T-cell (primary cell): ENCODE measurements around the gene RCBTB2. TPM values are rescaled to one million over a fixed set of nuclear protein-coding genes. Genes with fewer than 3 reads are reported as not detected.

ENCODE experiments used
- ATAC-seq, 4 experiments: fragments of 200-7000 bp in 3 of 4; fragments of 150-1000 bp in 1 of 4; cut with Tn5 transposase; replicated peaks in 1 of 4; 1 replicate in 3 of 4; 2 replicates in 1 of 4; pipeline ENCODE4 v1.10.0; 2021; ENCODE audit warnings: moderate library complexity in 3 of 4, mild to moderate bottlenecking in 2 of 4, moderate number of reproducible peaks in 1 of 4
- CTCF ChIA-PET, 2 donors: fragments of 300-600 bp; sonication (Branson Sonifier 250); formaldehyde crosslinking; loops; one replicate each; lab custom pipeline; 2022; ENCODE audit warnings: antibody characterized with exemption in 2 of 2; lab: Charles Lee
- POLR2A ChIA-PET, 2 donors: fragments of 300-600 bp; sonication (Branson Sonifier 250); formaldehyde crosslinking; loops; one replicate each; lab custom pipeline; 2022; ENCODE audit warnings: antibody characterized with exemption in 2 of 2; lab: Charles Lee
- DNase-seq, 35 experiments: peaks; one replicate each; pipeline versions ENCODE4 v3.0.0 to v3.0.0-alpha.2; 2013 to 2023
- H3K27ac ChIP-seq: one replicate; pipeline ENCODE4 v1.5.1; 2013; ENCODE audit warnings: low read length
- H3K27me3 ChIP-seq, 2 experiments: replicated peaks in 1 of 2; 1 replicate in 1 of 2; 2 replicates in 1 of 2; pipeline versions ENCODE4 v1.6.1 to v1.7.0; 2013; ENCODE audit warnings: low read length in 1 of 2, mixed read lengths in 1 of 2; ENCODE audit not compliant: control insufficient read depth in 2 of 2, insufficient read depth in 2 of 2; ENCODE audit errors: extremely low read depth in 1 of 2
- H3K36me3 ChIP-seq, 2 donors: 1 replicate in 1 of 2; 2 replicates in 1 of 2; pipeline versions ENCODE4 v1.6.1 to v1.7.0; 2013; ENCODE audit warnings: low read length in 1 of 2; ENCODE audit not compliant: control insufficient read depth in 2 of 2, insufficient read depth in 1 of 2; ENCODE audit errors: extremely low read depth in 1 of 2
- H3K4me1 ChIP-seq, 2 experiments: 1 replicate in 1 of 2; 2 replicates in 1 of 2; pipeline versions ENCODE4 v1.6.1 to v1.7.0; 2013; ENCODE audit warnings: low read length in 2 of 2, mixed read lengths in 1 of 2; ENCODE audit not compliant: insufficient read depth in 2 of 2, control insufficient read depth in 1 of 2; ENCODE audit errors: extremely low read depth in 1 of 2
- H3K4me3 ChIP-seq, 2 donors: 1 replicate in 1 of 2; 2 replicates in 1 of 2; pipeline versions ENCODE4 v1.5.1 to v1.7.0; 2013; ENCODE audit warnings: mild to moderate bottlenecking in 2 of 2, low read length in 1 of 2, moderate library complexity in 1 of 2; ENCODE audit not compliant: control insufficient read depth in 1 of 2; ENCODE audit errors: extremely low read depth in 1 of 2
- H3K9me3 ChIP-seq: 2 replicates; pipeline ENCODE4 v1.7.0; 2013
- H3K27ac Mint-ChIP-seq, 2 donors: one replicate each; pipeline ENCODE4 v1.8.0; 2020 to 2021; ENCODE audit warnings: mild to moderate bottlenecking in 2 of 2, mixed read lengths in 2 of 2
- H3K27me3 Mint-ChIP-seq, 2 donors: one replicate each; pipeline ENCODE4 v1.8.0; 2021 to 2022; ENCODE audit warnings: mixed read lengths in 2 of 2
- H3K36me3 Mint-ChIP-seq: one replicate; pipeline ENCODE4 v1.8.0; 2021; ENCODE audit warnings: mixed read lengths
- H3K4me1 Mint-ChIP-seq, 3 donors: one replicate each; pipeline ENCODE4 v1.8.0; 2020 to 2022; ENCODE audit warnings: mixed read lengths in 3 of 3, mild to moderate bottlenecking in 1 of 3
- H3K4me3 Mint-ChIP-seq, 3 donors: one replicate each; pipeline ENCODE4 v1.8.0; 2020 to 2022; ENCODE audit warnings: mild to moderate bottlenecking in 3 of 3, mixed read lengths in 3 of 3, moderate library complexity in 3 of 3
- H3K9me3 Mint-ChIP-seq, 3 donors: one replicate each; pipeline ENCODE4 v1.8.0; 2020 to 2022; ENCODE audit warnings: mixed read lengths in 3 of 3
- WGBS: methylation state at CpG from one replicate; pipeline ENCODE4 v1.1.5; 2013; ENCODE audit warnings: missing lambda C conversion rate; ENCODE audit not compliant: insufficient coverage; 5-methylcytosine and 5-hydroxymethylcytosine counted together
- total RNA-seq, 35 experiments: library from RNA in 6 of 35; stranded (reverse) in 6 of 35; fragments of 120-200 nt in 1 of 35; gene quantifications; one replicate each; pipeline versions ENCODE4 v1.2.1 to v1.2.4 and lab custom pipeline; 2013 to 2026

The RCBTB2 gene
- total RNA-seq, 5 donors from 2014 or later (not counting 1 experiment from before 2014, with no cell fraction given), result 10.4 to 19.7 (median 16.2) TPM

DNA sequence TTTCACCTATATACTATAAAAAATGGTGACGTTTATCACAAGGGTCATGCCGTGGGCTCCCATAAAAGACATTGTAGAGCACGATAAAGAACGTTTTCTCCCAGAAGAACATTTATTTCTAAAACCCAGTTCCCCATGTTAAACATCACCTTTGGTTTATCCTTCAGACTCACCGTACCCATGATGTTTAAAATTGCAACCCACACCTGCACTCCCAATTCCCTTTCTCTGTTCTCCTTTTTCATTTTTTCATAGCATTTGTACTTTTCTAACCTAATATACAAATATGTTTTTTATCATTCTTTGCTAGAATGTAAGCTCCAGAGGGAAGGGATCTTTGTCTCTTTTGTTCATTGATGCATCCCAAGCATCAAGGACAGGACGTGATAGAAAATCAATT lies 2.0 kb downstream of the RCBTB2 start:
- H3K27ac Mint-ChIP-seq, result peak overlapping the region; percentile 99
- H3K9me3 Mint-ChIP-seq, result peaks cover 0 to 3% (median 0%) of the 10 kb centered on the region in 3 donors
- Histone ChIP-seq H3K9me3 (no peaks in the 10 kb centered on the region), H3K27ac (peak overlapping the region; percentile 97), H3K4me3 (no peak overlapping the region), H3K36me3 (no peaks in the 10 kb centered on the region), H3K27me3 (no peaks in the 10 kb centered on the region), H3K4me1 (peaks cover 13 to 29% of the 10 kb centered on the region in 2 experiments)
- ATAC-seq (no peak), DNase-seq (no peak)
- peak overlapping the region in 2 of 3 donors; percentile 92 to 93 for H3K4me3 Mint-ChIP-seq
- CTCF ChIA-PET, result interaction anchor here (0.6 kb wide), 2 partner anchors 54 to 71 kb away, joined by 3 read pairs; no protein-coding TSS in a partner anchor
- no peaks in the 10 kb centered on the region for H3K27me3 Mint-ChIP-seq
- peaks cover 24 to 44% (median 26%) of the 10 kb centered on the region in 3 donors for H3K4me1 Mint-ChIP-seq
- H3K36me3 Mint-ChIP-seq, result peaks cover 2% of the 10 kb centered on the region
- 100% methylated on average over 3 of the region's 6 CpGs for WGBS
- POLR2A ChIA-PET, result interaction anchor here (0.5 to 0.6 kb wide), 4 partner anchors 16 to 718 kb away, joined by 3 to 4 read pairs (median 3); no protein-coding TSS in a partner anchor

DNA sequence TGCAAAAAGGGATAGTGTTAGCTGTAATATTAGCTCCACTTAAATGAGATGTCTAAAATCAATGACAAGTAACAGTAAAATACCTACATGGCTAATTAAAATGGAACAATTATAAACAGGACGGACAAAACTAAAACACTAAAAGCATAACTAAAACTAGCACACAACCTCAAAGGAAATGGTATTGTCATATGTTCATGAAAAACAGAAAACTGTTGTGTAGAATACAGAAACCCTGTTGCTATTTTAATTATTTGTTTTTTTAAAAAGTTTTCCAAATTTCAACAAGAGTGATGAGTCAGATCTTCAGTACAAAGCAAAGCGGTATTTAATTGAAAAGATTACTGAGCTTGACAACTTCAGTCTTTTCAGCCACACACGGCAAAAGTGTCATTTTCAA lies 4.2 kb downstream of the RCBTB2 start:
- POLR2A ChIA-PET, result interaction anchor here in 1 of 2 donors (1.0 kb wide), 1 partner anchor 23 kb away, joined by 5 read pairs; no protein-coding TSS in a partner anchor
- H3K9me3 Mint-ChIP-seq, result no peaks in the 10 kb centered on the region
- peaks cover 9 to 29% of the 10 kb centered on the region in 2 experiments for H3K4me1 ChIP-seq
- no peaks in the 10 kb centered on the region for H3K27me3 Mint-ChIP-seq
- H3K4me3 ChIP-seq, result no peak overlapping the region
- no peaks in the 10 kb centered on the region for H3K36me3 ChIP-seq
- peak overlapping the region; percentile 30 for H3K27ac ChIP-seq
- CTCF ChIA-PET, result interaction anchor here in 1 of 2 donors (1.5 kb wide), 1 partner anchor 51 kb away, joined by 8 read pairs; no protein-coding TSS in a partner anchor
- H3K36me3 Mint-ChIP-seq, result peaks cover 2% of the 10 kb centered on the region
- H3K27ac Mint-ChIP-seq, result no peak overlapping the region
- ATAC-seq (no peak), DNase-seq (no peak)
- no CpG with 5 or more reads among the region's 3 CpGs for WGBS
- peaks cover 22 to 47% (median 28%) of the 10 kb centered on the region in 3 donors for H3K4me1 Mint-ChIP-seq
- no peaks in the 10 kb centered on the region for H3K9me3 ChIP-seq
- no peaks in the 10 kb centered on the region for H3K27me3 ChIP-seq
- no peak overlapping the region for H3K4me3 Mint-ChIP-seq

DNA sequence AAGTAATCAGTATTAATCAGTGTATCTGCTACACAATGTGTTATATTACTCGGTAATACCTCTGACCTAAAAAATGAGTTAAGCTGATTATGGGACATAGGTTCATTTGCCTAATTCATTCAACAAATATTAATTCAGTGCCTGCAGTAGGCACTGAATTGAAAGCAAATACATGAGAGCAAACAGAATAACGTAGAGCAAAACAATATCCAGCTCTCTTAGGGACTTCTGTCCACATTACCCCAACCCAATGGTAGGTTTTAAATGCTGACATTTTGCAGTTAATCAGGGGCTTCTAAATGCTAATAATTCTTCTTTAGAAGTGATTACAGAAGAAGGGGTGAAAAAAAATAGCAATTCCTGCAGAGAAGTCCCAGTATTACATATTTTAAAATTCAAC lies 4.9 kb downstream of the RCBTB2 start:
- H3K9me3 ChIP-seq, result no peaks in the 10 kb centered on the region
- Mint-ChIP-seq H3K27ac (no peak overlapping the region), H3K27me3 (no peaks in the 10 kb centered on the region), H3K36me3 (peaks cover 2% of the 10 kb centered on the region), H3K4me3 (no peak overlapping the region), H3K9me3 (no peaks in the 10 kb centered on the region), H3K4me1 (peaks cover 16 to 41% (median 23%) of the 10 kb centered on the region in 3 donors)
- H3K36me3 ChIP-seq, result no peaks in the 10 kb centered on the region
- DNase-seq (no peak), ATAC-seq (no peak)
- WGBS, result no CpG with 5 or more reads among the region's 2 CpGs
- ChIA-PET POLR2A (no interaction called here), CTCF (interaction anchor here in 1 of 2 donors (1.0 to 1.8 kb wide), 3 partner anchors 43 to 193 kb away, joined by 3 to 8 read pairs (median 4); no protein-coding TSS in a partner anchor)
- H3K4me1 ChIP-seq, result peaks cover 3 to 22% of the 10 kb centered on the region in 2 experiments
- peak overlapping the region; percentile 30 for H3K27ac ChIP-seq
- no peak overlapping the region for H3K4me3 ChIP-seq
- H3K27me3 ChIP-seq, result no peaks in the 10 kb centered on the region

DNA sequence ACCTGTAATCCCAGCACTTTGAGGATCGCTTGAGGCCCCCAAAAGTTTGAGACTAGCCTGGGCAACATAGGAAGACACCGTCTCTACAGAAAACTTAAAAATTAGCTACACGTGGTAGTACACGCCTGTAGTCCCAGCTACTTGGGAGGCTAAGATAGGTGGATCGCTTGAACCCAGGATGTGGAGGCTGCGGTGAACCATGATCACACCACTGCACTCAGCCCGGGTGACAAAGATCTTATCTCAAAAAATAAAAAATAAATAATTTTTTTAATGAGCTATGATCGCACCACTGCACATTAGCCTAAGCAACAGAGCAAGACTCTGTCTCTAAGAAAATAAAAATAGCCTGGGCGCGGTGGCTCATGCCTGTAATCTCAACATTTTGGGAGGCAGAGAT lies 6.6 kb downstream of the RCBTB2 start:
- Mint-ChIP-seq H3K9me3 (no peaks in the 10 kb centered on the region), H3K4me1 (peaks cover 11 to 34% (median 16%) of the 10 kb centered on the region in 3 donors), H3K27ac (no peak overlapping the region), H3K4me3 (no peak overlapping the region), H3K27me3 (no peaks in the 10 kb centered on the region), H3K36me3 (peaks cover 7% of the 10 kb centered on the region)
- peak overlapping the region; percentile 1 for H3K27ac ChIP-seq
- 80% methylated on average over 4 of the region's 10 CpGs for WGBS
- peak in 9 of 35 experiments; percentile 8 to 56 (median 31) for DNase-seq
- no peaks in the 10 kb centered on the region for H3K36me3 ChIP-seq
- no peaks in the 10 kb centered on the region for H3K9me3 ChIP-seq
- CTCF ChIA-PET, result interaction anchor here in 1 of 2 donors (0.6 to 1.8 kb wide), 4 partner anchors 8 to 192 kb away, joined by 3 to 5 read pairs (median 4); no protein-coding TSS in a partner anchor
- no peak overlapping the region for H3K4me3 ChIP-seq
- H3K4me1 ChIP-seq, result peaks cover 0 to 9% of the 10 kb centered on the region in 2 experiments
- POLR2A ChIA-PET, result interaction anchor here (0.6 kb wide), 5 partner anchors 37 to 416 kb away, joined by 3 read pairs; no protein-coding TSS in a partner anchor
- ATAC-seq, result peak in 1 of 4 experiments; percentile 64
- no peaks in the 10 kb centered on the region for H3K27me3 ChIP-seq

DNA sequence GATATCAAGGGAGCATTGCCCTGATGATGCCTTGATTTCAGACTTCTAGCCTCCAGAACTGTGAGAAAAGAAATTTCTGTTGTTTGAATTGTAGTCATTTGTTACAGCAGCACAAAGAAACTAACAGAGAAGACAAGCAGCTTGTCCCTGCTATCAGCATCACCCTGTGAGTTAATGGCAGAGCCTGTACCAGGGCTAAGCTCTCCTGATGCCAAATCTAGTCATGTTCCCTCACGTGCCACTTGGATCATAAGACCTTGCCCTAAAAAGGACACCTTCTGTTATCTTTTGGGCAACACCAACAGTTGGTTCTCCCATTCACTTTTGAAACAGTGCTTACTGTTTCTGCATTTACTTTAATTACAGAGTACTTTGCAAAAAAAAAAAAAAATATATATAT lies 14.8 kb downstream of the RCBTB2 start:
- H3K36me3 Mint-ChIP-seq, result peaks cover 34% of the 10 kb centered on the region

DNA sequence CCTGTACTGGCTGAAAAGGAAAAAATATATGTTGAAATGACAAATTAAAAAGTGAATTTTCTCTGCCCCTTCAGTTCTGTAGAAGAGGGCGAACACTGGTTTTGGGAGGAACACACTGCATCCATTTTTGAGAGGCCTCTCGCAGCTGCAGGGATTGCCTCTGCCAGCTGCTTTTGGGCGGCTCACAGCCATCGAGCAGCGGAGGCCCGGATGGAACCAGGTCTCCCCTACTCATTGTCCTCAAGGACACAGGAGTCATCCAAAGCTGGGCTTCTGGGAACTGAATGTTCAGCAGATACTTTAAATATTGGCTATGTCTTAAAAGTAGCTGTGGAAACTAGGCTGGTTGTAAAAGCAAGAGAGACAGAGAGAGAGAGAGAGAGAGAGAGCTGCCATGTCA lies 17.1 kb downstream of the RCBTB2 start:
- peaks cover 37% of the 10 kb centered on the region for H3K36me3 Mint-ChIP-seq
- no peak for DNase-seq
- ChIA-PET CTCF (no interaction called here), POLR2A (interaction anchor here in 1 of 2 donors (0.7 kb wide), 1 partner anchor 342 kb away, joined by 3 read pairs; no protein-coding TSS in a partner anchor)
- ATAC-seq, result no peak
- H3K9me3 Mint-ChIP-seq, result no peaks in the 10 kb centered on the region
- Histone ChIP-seq H3K4me3 (no peak overlapping the region), H3K36me3 (no peaks in the 10 kb centered on the region), H3K27me3 (no peaks in the 10 kb centered on the region), H3K4me1 (no peaks in the 10 kb centered on the region), H3K9me3 (no peaks in the 10 kb centered on the region), H3K27ac (no peak overlapping the region)
- H3K27me3 Mint-ChIP-seq, result no peaks in the 10 kb centered on the region
- 100% methylated on average over 1 of the region's 6 CpGs for WGBS
- H3K4me3 Mint-ChIP-seq, result no peak overlapping the region
- peaks cover under 1 to 7% (median 6%) of the 10 kb centered on the region in 3 donors for H3K4me1 Mint-ChIP-seq
- no peak overlapping the region for H3K27ac Mint-ChIP-seq

More for the DNA sequence above, 14.8 kb downstream of the RCBTB2 start:
- no peaks in the 10 kb centered on the region for H3K9me3 Mint-ChIP-seq
- Histone ChIP-seq H3K27ac (no peak overlapping the region), H3K9me3 (no peaks in the 10 kb centered on the region), H3K27me3 (no peaks in the 10 kb centered on the region), H3K36me3 (no peaks in the 10 kb centered on the region), H3K4me3 (no peak overlapping the region), H3K4me1 (no peaks in the 10 kb centered on the region)
- ChIA-PET POLR2A (no interaction called here), CTCF (interaction anchor here in 1 of 2 donors (0.5 to 1.2 kb wide), 2 partner anchors 22 to 62 kb away, joined by 3 read pairs; no protein-coding TSS in a partner anchor)
- ATAC-seq, result no peak
- H3K27ac Mint-ChIP-seq, result no peak overlapping the region
- H3K4me1 Mint-ChIP-seq, result peaks cover 0 to 5% (median 2%) of the 10 kb centered on the region in 3 donors
- H3K27me3 Mint-ChIP-seq, result no peaks in the 10 kb centered on the region
- H3K4me3 Mint-ChIP-seq, result no peak overlapping the region
- DNase-seq, result no peak
- WGBS, result no CpG with 5 or more reads among the region's 1 CpG
